Heart left ventricle (tissue), 13 donors: ENCODE results near the gene FKTN.

ENCODE experiments used
- POLR2A ChIP-seq, 2 donors: fragments of 450-650 bp; IDR thresholded peaks; one replicate each; pipeline ENCODE4 v1.6.1; 2017; ENCODE audit warnings: antibody characterized with exemption in 2 of 2, mild to moderate bottlenecking in 2 of 2, moderate library complexity in 2 of 2
- TF ChIP-seq, protein P1 (sequence below), 12 donors: fragments of 200-600 bp; sonication (generic) in 4 of 12; IDR thresholded peaks; one replicate each; pipeline versions ENCODE4 v1.5.0 to v1.8.0; 2018 to 2022; ENCODE audit warnings: antibody characterized with exemption in 12 of 12, mild to moderate bottlenecking in 5 of 12
- donor health status: ischemic (EF 13 %, LVEDD 7.1; RV severe dilation, severe dysfunction).
- donor health status: DM: no; HTN: yes; CAD: no.
- donor health status: DM: no; HTN: no; CAD: no.
- donor health status: ischemic (EF 25% LVEDD 6.9; RV normal size, moderate dysfunction).
- donor health status: ischemic (EF 25% LVEDD 5.7; RV mildly dilated, moderate dysfunction).
- donor health status: ischemic (EF 35%, LVEDD 5.7; RV mildly dilated, moderate dysfunction).
- donor health status: nonischemic (EF 11% LVEDD 7.7; RV severe dilation, severe dysfunction).
- donor health status: DM: yes; HTN: yes; CAD: no.
- donor health status: PGD.
- donor health status: ischemic (EF 29% LVEDD 5.4; RV normal size, mild dysfunction).
- donor health status: nonischemic (EF 23%, LVEDD 6.1; RV moderate dilation, normal function).

DNA sequence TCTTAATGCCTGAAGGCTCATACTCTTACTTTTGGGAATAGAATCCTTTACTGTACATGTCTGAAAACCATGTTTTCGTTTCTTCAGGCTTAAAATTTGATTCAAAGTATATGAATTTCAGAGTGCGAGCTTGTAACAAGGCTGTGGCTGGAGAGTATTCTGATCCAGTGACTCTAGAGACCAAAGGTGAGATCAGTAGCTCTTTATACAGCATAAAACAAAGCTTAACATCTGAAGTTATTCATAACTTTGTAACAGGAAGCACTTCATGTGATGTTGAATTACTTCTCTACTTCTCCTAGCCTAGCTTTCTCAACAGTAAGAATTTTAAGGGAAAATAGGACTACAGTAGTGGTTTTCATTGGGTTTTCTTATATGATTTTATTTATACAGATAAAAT, 49.4 kb upstream of the FKTN start:
- TF ChIP-seq, protein P1, sequence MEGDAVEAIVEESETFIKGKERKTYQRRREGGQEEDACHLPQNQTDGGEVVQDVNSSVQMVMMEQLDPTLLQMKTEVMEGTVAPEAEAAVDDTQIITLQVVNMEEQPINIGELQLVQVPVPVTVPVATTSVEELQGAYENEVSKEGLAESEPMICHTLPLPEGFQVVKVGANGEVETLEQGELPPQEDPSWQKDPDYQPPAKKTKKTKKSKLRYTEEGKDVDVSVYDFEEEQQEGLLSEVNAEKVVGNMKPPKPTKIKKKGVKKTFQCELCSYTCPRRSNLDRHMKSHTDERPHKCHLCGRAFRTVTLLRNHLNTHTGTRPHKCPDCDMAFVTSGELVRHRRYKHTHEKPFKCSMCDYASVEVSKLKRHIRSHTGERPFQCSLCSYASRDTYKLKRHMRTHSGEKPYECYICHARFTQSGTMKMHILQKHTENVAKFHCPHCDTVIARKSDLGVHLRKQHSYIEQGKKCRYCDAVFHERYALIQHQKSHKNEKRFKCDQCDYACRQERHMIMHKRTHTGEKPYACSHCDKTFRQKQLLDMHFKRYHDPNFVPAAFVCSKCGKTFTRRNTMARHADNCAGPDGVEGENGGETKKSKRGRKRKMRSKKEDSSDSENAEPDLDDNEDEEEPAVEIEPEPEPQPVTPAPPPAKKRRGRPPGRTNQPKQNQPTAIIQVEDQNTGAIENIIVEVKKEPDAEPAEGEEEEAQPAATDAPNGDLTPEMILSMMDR (IDR thresholded peaks at IDR 0.05) = no peak
- no peak for TF ChIP-seq POLR2A (IDR thresholded peaks at IDR 0.05)
